Stimulated activated CD4-positive, alpha-beta T cell treated with anti-CD3 and anti-CD28 coated beads, Interleukin-1b, Interleukin-23, amount 100 ng/mL, for 24 hours (primary cell): Measurements from ENCODE around the gene VANGL1.

Experiments
- DNase-seq, 4 experiments: peaks; one replicate each; pipeline ENCODE4 v3.0.0-alpha.2; 2020; ENCODE audit warnings: low read depth in 4 of 4, low spot score in 1 of 4

Gene VANGL1

DNA sequence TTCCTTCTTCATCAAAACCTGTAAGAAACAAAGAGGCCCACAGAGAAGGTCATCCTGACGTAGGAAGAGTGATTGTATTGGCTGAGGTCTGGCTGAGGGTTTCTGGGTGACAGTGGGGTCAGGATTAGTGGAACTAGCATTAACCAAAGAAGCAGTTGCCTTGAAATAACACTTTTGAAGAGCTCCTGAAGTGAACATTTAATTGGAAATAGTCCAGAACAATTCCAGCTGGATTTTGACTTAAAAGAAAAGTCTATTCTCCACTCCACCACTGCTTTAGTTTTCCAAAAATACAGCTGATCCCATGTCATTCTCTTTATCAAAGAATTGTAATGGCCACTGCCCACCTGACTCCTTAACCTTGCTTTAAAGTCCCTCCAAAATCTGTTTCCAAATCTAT, 99.0 kb downstream of the VANGL1 start:
- DNase-seq = no peak

DNA sequence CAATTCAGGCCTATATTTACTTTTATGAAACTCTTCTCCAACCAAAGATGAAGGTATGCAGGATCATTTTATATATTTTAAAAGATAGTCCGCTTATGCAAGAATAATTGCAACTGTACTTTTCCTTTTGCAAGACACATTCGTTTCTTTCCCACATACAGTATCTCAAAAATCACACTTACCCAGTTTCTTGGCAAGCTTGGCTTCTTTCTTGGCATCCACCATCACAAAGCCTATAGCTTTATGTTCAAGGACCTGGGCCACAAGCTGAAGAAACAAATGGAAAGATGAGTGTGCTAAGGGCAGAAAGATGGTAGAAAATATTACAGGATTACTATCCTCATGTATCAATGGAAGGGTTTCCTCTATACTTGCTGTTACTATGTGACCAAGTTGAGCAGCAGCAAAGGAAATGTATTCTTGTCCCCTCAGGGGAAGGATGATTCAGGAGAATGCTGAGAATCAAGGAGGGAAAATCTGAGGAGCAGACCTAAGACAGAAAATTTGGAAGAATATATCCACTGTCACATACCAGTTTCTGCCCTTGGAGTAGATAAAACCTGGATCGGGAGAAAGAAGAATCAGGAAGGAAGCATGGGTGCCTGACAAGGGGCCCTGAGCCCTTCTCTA, 103.0 kb downstream of the VANGL1 start:
- no peak for DNase-seq

DNA sequence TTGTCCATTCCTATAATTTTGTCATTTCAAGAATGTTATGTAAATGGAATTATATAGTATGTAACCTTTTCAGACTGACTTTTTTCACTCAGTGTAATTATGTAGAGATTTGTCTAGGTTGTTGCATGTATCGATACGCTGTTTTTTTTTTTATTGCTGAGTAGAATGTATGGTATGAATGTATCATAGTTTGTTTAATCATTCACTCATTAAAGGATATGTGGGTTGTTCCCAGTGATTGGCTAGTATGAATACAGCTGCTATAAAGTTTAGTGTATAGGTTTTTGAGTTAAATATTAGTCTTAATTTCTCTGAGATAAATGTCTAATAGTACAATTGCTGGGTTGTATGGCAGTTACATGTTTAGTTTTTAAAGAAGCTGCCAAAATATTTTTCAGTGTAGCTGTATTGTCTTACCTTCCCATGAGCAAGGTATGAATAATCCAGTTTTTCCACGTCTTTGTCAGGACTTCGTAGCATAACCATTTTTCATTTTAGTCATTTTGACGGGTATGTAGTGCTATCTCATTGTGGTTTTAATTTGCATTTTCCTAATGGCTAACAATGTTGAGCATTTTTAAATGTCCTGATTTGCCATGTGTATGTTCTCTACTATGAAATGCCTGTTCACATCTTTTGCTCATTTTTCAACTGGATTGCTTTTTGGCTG, 104.4 kb downstream of the VANGL1 start:
- no peak for DNase-seq
